NCI-H187 treated with DMSO at 0.1 percent for 48 hours (cell line): ENCODE measurements around the gene RBM17.
"Not testable (repeated sequence)": the region's sequence is repeated elsewhere in the genome, so short reads cannot be mapped to it uniquely, and the experiment has no call there.

Source experiments
- DNase-seq: peaks from one replicate; lab custom pipeline; 2025; lab: John Stamatoyannopoulos, UW

Gene RBM17

DNA sequence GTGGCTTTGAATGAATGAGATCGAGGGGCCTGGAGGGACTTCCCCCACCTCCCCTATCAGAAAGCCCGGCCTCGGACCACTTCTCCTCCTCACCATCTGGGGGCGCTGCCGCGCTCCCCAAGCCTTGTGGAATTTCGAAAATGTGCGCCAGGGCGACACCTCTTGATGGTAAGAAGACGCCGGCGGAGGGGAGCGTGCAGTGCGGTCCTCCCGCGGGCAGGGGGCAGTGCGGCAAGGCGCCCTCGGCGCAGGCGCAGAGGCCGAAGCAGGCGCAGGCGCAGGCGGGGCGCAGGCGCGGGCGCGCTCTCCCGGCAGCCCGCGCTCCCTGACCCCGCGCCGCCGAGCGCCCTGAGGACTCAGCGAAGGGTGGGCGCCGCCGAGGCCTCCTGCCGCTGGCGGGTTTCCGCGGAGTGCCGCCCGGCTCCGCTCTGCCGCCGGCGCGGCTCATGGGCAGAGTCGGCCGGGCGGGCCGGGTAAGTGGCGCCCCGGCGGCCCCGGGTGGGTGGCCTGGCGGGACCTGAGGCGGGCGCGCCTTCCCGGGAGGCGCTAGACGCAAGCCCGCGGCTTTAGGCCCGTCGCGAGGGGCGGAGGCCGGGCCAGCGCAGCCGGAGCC lies at the start of gene RBM17:
RBM17 (plus strand) TSS at position 314 of the 613 bp plus-strand sequence. CDS start 8,032 bp downstream, outside the sequence.
- peak; percentile 36 for DNase-seq

DNA sequence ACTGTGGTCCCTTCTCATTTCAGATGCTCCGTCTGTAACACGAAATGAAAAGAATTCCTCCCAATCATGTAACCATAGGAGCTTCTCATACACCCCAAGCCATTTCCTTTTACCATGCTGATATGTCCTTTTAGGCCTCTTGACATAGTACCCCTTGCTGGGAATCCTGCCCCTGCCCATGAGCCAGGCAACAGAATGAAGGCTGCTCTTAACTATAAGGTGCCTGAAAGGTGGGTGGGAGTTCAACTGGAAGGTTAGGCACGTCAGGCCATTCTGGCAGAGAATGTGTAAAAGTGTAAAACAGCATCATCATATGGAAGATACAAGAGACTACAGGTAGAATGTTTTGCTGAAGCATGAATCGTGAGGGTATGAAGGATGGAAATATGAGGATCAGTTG lies 49.1 kb upstream of the RBM17 start:
- DNase-seq = no peak

DNA sequence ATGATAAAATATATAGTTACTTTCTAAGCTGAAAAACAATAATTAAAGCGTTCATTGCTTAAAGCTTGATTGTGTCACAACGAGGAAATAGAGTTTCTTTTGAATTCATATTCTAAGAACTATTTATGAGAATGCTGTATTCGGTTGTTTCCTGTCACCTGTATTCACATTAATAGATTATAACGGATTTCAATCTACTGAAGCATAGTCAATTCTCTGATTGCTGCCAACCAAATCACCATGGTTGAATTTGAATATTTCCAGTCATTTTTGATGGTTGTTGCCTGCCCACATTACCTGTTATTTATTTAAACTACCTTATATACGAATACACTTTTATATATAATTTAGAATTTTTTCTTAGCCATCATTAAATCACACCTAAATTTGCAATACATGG lies 48.6 kb upstream of the RBM17 start:
- DNase-seq = no peak

GRCh38 chr10:6043377-6043776 lies 45.5 kb upstream of the RBM17 start:
- DNase-seq = not testable (repeated sequence)

GRCh38 chr10:6044060-6044459 lies 44.8 kb upstream of the RBM17 start:
- no peak for DNase-seq

GRCh38 chr10:6044751-6045313 lies 44.0 kb upstream of the RBM17 start:
- DNase-seq = no peak

GRCh38 chr10:6045314-6045848 lies 43.5 kb upstream of the RBM17 start:
- DNase-seq = no peak

DNA sequence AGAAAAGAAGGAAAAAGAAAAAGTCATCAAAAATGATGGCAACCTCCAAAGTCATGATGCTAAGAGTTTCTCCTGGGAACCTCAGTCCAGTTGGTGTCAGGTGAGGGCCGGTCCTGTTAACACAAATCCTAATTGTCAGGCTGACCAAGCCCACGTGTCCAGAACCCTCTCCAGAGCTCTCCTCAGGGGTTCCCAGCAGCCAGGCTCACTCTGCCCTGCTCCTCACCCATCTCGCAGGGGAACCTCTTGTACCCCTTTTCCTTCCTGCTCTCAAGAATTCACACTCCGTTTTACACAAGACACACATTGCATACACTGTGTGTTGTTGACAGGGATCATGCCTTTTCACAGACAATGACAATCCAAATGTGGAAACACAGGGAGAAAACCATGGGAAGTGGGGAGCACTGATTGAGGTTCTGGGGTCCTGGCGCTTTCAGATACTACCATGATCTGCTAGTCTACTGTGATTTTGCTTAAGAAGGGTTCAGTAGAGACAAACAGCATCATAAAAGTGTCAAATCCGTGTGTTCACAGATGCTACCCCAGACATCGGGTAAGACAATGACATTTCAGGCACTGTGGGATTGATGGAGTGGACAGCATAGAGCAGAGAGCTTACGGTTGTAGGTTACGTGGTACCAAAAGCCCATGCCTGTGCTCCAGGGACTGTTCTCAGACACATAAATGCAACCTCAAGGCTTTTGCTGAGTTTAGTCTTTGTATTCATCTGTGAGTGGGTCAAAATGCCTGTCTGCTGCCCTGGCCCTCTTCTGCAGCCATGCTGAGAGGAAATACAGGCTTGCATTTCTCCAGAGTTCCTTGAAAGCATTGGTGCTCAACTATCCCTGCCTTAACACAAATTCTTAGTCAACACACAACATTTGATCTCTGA lies 42.7 kb upstream of the RBM17 start:
- DNase-seq = no peak

GRCh38 chr10:6046773-6047611 lies 41.8 kb upstream of the RBM17 start:
- DNase-seq = no peak

- no peak for DNase-seq
Observed at GRCh38 chr10:6047847-6048246, 41.0 kb upstream of the RBM17 start.

GRCh38 chr10:6048281-6049030 lies 40.4 kb upstream of the RBM17 start:
- DNase-seq = no peak

DNA sequence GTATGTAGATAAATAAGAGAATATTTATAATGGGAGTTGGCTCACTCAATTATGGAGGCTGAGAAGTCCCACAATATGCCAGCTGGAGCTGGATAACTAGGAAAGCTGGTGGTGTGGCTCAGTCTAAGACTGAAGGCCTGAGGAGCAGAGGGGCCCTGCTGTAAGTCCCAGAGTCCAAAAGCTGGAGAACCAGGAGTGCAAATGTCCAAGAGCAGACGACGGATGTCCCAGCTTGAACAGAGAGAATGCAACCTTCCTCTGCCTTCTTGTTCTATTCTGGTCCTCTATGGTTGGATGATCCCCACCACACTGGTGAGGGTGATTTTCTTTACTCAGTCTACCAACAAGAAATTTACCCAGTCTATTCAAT lies 39.8 kb upstream of the RBM17 start:
- DNase-seq = no peak

GRCh38 chr10:6050801-6051445 lies 37.9 kb upstream of the RBM17 start:
- DNase-seq = no peak

DNA sequence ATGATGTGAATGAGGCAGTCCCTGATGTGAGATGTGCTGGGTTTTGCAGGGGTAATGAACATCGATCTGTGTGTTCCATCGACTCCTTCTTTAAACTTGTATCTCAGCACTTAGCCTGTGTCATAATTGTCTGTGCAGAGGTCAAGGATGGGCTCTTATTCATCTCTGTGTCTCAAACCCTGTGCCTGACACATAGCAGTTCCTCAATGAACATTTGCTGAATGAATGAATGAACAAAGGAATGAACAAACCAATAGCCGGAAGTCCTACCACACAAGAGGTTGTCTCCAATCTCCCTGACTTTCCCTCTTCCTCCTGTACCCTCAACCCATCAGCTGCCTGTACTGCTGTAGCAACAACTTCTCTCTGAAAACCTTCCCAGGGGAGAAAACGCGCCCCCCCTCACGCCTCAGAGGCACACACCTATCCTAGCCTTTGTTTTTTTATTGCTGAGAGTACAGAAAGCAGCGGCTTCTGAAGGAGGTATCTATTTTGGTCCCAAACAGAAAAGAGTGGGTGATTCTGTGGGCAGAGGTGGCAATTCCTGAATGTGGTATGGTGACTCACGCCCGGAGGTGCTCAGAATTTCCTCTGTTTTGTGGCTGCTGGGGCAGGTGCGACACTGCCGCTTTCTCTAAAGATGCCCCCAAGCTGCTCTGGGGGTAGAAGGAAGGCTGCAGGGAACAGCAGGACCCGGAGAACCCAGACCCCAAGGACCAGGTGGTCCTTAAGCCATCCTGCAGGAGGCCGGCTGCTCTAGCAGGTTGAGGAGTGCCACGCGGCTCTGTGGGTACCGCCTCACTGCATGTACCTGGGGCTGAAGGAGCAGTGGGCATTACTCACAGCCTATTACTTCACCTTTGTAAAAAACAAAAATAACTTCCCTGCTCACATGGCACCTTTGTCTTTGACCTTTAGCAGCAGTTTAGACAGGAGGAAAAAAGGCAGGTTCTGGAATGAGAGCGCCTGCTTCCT lies 36.3 kb upstream of the RBM17 start:
- no peak for DNase-seq

DNA sequence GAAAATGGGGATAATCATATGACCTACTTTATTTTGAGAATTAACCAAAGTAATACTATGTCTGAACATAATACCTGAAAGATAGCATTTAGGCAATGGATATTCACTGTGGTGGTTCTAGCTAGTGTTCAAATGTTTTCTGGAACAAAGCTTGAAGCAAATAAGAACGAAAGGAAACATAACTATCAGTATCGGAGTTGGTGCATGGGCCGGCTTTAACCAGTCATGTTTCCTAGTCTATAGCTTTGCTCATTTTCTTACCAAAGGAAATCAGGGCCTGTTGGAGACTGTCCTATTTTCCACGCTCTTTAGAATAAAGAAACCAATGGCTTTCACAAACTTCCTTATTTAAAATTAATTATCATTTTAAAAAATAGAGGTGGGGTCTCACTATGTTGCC lies 35.5 kb upstream of the RBM17 start:
- DNase-seq = no peak

DNA sequence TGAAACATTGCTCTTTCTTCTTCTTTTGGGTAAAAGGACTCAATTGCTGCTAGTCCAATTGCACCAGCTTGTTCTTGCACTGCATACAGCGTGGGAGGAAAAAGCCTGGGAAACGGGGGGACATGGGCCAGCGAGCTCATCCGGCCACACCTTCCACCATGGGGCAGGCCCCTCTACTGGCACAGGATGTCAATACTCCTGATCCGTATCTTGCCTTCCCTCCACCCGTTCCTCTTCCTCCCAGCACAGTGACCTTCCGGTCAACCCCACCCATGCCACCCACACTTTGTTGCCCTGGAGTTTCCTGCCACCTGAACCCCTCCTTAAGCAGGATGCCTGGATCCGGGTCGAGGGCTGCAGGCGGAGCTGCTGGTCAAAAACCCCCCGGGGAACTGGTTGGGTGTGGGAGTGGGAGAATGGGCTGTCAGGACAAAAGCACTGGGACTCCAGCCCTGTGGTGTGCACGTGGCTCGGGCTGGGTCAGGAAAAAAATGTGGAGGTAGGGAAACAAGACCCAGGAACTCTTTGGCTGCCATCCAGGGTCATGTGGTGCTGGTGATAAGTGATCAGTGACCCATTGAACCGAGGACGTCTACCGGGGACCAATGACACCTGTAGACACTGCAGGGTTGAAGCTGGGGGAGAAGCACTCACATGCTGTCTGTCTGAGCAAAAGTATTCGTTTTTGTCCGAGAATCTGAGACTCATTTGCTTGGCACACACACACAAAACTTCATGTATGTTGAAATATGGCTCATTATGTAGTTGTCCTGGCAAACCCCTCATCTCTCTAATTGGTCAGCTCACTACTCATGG lies 34.8 kb upstream of the RBM17 start:
- no peak for DNase-seq

GRCh38 chr10:6054884-6055283 lies 34.0 kb upstream of the RBM17 start:
- no peak for DNase-seq

- DNase-seq = no peak
Observed at GRCh38 chr10:6055929-6056328, 32.9 kb upstream of the RBM17 start.
